DMS53 treated with DMSO at 0.1 percent for 48 hours (cell line): ENCODE measurements around the gene BDNF.

Experiments
- DNase-seq: peaks from one replicate; lab custom pipeline; 2025; ENCODE audit not compliant: unreplicated experiment; lab: John Stamatoyannopoulos, UW

Gene BDNF

GRCh38 chr11:27626938-27627586 is 73.2 kb downstream of the BDNF start:
- no peak for DNase-seq

DNA sequence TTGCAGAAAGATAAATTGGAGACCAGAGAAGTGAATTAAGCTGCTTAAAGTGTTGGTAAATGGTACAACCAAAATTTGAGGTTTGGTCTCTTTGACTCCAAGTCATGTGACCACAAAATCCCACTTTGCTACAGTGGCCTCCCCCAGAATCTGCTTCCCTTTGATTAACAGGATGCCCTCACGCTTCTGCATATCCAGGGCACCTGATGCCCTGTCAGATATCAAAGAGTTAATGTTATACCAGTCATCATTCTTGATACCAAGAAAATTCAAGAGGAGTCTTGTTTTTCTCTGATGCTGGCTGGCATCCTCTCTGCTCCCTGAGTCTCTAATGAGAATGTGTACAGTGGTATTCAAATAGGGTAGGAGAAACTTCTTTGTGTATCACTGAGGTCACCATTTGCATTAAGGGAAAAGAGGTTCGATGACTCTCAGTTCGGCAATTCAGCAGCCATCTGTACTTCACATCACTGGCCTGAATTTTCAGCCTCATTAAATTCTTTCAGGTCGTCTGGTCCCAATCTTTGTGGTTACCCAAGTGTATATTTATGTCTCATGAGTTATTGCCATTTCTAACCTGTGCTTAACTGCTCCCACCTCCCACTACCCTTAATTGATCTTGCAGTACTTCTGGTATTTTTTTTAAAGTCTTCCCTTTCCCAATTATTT is 73.9 kb downstream of the BDNF start:
- no peak for DNase-seq

- DNase-seq = no peak
Measured at GRCh38 chr11:27625347-27625912, 74.8 kb downstream of the BDNF start.

GRCh38 chr11:27623945-27624523 is 76.2 kb downstream of the BDNF start:
- DNase-seq = no peak

DNA sequence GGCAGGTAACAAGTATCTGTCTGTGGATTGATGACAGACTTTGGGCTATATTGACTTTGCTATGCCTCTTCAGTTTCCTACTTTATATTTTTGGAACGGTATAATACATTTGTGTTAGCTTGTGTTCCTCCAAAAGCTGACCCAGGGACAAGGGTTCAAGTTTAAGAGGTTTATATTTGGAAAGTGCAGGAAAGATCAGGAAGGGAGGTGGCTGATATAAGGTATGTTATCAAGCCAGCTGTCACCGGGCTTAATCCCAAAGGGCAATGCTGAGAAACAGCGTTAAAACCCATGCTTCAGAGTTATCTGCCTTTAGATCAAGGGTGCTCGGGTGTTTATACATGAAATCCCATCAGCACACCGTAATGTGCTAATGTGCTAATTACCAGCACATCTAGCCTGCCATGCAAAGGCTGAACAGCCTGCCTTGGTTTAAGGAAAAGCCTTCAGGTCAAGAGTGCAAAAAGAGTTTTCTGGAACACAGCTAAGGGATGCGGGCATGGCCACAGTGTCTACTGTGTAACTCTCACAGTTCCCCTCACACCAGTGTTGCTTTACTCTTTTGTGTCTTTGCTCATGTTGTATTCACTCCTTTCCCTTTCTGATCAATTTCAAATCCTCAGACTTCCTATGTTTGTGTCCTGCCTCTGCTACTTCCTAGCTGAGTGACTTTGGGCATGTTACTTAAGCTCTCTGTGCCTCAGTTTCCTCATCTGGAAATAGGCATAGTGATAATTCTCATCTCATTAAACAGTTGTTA is 77.5 kb downstream of the BDNF start:
- DNase-seq = no peak

- no peak for DNase-seq
Measured at GRCh38 chr11:27621405-27622161, 78.7 kb downstream of the BDNF start.

DNA sequence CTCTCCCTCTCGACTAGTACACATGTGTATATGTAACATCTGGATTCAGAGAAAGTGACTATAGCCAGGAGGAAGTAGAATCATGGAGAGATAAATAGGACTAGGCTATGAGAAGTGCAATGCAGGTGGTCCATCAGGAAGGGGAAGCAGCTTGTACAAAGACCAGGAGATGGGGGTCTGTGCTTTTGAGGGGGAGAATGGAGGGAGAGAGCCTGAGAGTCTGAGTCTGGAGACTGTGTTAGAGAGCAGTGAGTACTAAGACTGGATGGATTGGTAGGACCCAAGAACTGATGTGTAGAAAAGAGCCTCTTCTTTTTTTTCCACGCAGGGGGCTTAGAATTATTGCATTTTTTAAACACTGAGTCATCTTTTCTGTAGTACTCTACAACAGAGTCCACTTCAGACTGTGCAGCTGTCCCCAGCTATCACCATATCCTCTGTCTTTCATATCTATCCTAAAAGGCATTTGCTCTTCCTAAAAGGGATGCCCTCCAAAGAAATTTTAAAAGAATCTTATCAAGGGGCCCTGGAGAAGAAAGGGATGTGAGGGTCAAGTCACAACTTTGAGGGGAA is 80.4 kb downstream of the BDNF start:
- no peak for DNase-seq

DNA sequence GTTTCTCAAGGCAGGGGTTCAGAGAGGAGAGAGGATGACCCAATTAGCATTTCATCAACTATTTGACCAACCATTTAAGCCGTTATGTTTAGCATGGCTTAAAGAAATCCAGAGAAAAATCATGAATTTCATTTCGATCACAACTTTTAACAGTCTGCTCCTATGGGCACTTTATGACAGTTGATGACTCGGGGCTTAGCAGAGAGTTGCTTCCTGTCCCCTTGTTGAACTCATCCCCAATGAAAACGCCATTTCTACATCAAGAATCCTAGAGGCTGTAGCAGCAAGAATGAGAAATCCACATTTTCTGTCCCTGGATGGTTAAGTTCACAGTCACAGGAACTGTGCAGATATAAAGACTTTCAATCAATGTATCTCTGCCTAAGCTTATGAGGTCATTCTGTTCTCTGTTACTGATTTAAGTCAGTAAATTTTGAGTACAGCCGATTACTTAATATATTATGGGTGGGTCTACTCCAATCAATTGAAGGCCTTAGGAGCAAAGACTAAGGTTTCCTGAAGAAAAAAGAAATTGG is 81.1 kb downstream of the BDNF start:
- DNase-seq = no peak

DNA sequence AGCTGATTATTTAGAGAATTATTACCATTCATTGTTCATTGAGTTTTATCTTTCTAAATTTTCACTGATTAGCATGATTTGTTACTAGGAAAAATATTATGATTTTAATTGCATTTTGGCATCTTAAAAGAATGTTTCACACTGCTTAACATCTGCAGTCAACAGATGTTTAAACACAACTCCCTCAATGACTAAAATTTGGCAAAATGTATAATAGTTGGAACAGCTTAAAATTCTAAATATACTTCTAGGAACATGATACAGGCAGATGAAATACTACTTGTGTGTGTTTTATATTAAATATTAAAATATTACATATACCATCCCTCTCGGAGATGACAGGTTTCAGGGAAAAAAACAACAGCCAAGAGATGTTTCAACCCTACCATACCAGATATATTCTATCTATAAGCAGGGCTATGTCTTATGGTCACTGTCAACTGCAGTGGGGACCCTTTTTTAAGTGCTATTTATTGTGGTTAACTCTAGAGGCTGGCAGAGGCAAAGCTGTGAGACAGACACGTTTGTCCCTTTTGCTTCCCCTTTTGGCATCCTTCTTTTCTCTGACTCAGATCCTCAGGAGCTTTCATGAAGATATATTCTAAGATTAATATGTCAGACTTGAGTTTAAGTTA is 81.9 kb downstream of the BDNF start:
- DNase-seq = no peak

- no peak for DNase-seq
Measured at GRCh38 chr11:27616711-27617110, 83.5 kb downstream of the BDNF start.

DNA sequence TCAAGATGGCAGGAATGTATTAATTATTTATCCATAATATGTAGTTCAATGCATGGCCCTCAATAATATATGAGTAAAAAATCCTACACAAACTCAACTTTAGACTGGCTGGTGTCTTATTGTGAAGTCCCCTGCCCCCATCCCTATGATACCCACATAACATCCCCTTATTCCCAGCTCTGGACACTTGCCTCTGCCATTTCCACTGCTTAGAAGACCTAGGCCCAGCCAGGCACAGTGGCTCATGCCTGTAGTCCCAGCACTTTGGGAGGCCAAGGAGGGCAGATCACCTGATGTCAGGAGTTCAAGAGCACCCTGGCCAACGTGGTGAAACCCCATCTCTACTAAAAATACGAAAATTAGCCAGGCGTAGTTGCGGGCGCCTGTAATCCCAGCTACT is 84.4 kb downstream of the BDNF start:
- no peak for DNase-seq

DNA sequence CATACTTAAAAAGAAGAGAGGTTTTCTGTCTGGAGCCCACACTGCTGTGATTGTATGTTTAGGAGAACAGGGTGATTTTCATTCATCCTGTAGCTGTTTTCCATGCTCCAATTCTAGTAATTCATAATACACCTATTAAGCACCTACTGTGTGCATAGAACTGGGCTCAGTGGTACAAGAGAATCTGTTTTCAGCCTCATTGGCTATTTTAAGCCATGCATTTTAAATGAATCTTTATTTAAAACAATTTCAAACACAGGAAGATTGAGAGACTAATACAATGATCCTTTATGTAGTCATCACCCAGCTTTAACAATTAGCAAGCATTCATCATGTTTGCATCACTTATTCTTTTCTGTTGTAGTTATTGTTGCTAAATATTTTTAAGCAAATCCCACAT is 86.2 kb downstream of the BDNF start:
- DNase-seq = no peak

- DNase-seq = no peak
Measured at GRCh38 chr11:27612932-27613880, 87.0 kb downstream of the BDNF start.

DNA sequence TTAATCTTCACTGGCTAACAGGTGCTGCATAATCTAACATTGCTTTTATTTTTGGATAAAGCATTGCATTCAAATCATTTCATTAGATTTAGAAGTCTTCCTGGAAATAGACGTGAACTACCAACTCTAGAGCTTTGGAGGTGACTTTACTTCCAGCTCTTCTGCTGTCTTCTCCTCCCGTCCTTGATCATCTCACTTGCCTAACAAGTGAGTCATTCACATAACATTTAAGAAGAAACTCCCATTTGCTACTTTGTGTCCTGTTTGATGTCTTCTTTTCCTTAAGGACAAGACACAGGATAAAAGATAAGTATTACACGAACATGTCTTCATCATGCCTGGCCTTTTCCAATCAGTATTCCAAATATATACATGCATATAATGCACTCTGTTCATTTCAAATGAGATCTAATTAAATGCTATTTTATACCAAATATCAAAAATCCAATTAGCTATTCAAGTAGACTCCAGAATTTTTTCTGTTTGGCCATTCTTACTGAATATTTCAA is 88.3 kb downstream of the BDNF start:
- DNase-seq = no peak

- DNase-seq = no peak
Measured at GRCh38 chr11:27611390-27611789, 88.9 kb downstream of the BDNF start.

- DNase-seq = no peak
Measured at GRCh38 chr11:27610946-27611345, 89.3 kb downstream of the BDNF start.

DNA sequence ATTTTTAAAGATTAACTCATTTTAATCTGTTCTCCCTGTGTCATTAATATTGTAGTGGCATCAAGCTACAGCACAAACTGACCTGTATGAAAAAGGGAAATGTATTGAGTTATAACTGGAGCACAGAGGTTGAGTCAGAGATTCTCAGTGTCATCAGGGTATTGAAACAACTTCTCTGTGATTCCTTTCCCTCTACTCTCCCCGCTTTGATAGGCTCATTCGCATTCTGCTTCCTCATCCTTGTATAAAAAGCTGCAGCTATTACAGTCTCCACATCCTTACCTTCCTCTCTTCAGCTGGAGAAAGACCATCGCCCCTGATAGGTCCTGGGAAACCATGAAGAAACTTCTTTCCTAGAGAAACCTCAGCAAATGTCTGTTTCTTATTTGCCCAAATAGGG is 90.0 kb downstream of the BDNF start:
- no peak for DNase-seq

DNA sequence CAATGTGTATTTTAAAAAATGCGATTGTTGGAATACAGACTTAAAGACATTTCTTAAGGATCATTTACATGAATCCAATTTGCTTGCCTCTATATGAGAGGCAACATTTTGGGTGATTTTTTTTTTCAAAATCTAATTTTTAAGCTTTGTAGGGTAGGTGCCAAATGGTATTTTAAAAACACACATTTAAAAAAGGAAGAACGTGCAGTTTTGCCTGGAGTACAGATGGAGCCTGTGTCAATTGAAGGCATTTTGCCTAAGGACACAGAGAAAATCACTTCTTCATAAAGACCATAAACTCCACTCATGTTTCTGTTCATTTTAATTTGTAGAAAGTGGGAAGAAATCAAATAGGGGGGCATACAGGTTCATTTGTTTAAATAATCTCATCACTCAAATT is 91.3 kb downstream of the BDNF start:
- no peak for DNase-seq
